ENCODE results near the gene CCDC192.

The CCDC192 gene

DNA sequence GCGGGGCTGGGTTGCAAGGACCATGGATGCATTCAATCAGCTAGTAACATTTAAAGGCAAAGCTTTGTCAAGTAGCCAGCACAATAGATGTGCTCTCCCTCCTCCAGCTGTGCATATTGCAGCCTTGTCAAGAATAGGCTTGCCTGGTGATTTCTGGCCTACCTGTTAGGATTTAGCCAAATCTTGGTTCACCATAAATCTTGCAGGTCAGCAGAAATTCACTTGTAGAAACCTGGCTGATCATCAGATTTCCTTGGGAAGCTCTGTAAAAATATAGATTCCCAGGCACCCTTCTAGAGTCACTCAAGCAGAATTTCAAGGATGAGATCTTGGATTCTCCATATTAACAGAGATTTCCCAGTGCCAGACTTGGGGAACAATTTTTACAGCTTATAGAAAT is 228.2 kb downstream of the CCDC192 start:
- no peak for DNase-seq

DNA sequence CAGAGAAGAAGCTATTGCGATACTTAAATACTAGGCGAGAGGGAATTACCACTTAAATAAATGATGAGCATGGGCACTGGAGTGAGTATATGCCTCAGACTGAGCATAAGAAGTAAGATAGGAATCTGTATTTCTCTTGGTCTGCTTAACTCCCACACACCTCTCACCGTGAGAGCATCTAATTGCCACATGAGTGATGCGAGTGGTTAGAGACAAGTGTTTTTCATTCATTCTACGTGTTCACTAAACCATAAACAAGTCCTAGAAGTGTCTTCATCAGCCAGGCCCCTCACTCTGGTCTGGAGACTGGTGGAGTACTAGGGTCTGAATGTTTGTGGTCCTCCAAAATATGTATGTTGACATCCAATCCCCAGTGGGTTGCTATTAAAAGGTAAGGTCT is 230.2 kb downstream of the CCDC192 start:
- no peak for DNase-seq

DNA sequence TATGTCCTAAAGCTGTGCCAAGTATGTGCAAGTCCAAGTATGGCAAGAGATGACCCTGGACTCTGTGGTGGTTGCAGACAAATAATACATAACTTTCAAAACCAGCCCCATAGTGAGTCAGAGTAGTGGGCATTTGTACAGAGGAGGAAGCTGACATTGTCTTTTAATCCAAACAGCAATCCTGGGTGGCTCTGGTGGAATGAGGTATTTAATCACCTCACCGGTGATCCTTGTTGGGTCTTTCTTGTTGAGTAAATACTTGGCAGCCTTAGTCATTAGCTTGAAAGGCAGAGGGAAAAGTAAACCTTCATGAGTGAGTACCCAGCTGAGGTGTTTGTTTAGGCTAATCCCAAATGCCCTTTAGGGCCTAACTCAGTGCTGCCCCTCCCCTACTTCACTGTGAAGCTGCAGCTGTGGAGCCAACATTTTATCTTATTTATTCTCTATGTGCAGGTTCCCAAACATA is 231.6 kb downstream of the CCDC192 start:
- DNase-seq: no peak

DNA sequence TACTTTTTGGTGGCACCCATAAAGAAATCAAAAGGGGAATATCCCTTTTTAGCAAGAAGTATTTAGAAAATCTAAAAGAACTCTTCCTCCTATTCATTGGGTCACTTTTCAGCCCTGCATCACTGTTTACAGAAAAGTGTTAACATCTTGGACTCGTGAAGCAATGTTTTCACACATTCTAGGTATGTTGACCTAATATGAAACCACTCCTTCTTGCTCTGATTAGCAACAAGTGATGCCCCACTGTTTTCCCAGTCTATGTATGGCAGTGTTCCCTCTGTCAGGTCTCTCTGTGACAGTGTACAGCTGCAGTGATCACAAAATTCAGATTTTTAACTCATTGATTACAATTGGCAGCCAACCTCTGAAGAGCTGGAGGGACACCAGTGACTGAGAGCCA is 232.2 kb downstream of the CCDC192 start:
- DNase-seq: no peak

DNA sequence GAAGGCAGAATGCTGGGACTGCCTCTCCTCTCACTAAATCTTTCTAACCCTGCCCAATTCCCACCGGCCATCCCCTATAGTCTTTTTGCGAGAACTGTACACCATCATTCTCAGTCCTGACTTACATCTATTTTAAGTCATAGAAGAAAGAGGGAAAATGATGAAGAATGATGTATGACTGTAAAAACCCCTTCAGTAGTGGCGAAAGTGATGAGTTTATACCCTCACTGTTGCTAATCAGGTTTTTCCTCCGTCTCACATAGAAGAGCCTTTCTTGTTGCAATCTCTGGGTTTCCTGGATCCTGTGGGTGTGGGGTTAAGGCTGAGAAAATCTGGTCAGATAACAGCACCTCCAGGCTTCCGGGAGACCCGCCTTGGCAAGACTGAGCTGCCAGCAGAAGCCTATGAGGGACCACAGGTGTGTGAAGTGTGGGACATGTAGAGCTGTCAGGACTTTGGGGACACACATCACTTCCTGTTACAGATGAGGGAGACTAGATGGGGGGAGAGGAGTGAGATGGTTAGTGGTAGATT is 233.3 kb downstream of the CCDC192 start:
- DNase-seq: no peak

DNA sequence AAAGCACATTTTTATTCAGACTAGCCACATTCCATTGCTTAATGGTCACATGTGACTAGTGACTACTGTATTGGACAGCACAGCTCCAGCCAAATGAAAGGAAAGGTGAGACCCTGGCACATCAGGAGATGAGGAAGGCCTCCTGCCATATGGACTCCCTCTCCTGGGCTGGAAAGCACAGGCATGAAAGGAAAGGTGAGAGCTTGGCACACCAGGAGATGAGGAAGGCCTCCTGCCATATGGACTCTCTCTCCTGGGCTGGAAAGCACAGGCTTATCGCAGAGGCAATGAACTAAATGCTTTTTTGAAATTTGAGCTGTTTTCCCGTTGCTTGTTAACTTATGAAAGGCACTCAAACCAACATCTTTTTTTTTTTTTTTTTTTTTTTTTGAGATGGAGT is 235.6 kb downstream of the CCDC192 start:
- peak; percentile 45 for DNase-seq

DNA sequence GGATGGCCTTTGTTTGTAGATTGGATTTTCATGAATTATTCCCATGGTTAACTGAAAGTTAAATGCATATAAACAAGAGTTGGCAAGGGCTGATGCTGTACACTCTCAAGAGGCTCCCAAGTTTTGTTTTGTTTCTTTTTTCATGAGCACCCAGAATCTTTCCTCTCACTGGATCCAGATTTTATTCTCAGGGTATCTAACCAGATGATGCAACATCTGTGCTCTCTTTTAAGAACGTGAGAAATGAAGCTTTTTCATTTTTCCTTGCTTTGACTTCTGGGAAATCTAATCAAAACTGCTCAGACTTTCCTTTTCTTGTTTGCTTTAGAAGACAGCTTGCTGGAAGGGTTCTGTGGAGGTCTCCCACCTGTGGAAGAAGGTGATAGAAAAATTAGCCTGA is 237.7 kb downstream of the CCDC192 start:
- no peak for DNase-seq

DNA sequence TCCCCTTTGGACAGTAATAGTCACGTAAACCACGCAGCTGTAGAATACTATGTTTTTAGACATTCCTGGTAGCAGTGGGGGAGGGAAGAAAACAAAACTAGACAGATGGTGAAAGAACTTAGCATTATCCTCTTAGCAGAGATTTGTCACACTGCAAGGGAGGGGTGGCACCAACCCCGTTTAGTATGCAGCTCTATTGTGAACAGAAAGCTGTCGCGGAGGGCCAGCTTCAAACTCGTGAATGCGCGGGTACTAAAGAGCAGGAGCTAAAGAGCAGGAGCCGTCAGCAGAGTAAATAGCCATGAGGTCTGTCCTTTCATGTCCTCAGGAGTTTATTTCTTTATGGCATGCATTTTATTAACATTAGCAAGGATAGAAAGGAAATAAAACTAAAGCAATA is 238.5 kb downstream of the CCDC192 start:
- peak; percentile 59 for DNase-seq

DNA sequence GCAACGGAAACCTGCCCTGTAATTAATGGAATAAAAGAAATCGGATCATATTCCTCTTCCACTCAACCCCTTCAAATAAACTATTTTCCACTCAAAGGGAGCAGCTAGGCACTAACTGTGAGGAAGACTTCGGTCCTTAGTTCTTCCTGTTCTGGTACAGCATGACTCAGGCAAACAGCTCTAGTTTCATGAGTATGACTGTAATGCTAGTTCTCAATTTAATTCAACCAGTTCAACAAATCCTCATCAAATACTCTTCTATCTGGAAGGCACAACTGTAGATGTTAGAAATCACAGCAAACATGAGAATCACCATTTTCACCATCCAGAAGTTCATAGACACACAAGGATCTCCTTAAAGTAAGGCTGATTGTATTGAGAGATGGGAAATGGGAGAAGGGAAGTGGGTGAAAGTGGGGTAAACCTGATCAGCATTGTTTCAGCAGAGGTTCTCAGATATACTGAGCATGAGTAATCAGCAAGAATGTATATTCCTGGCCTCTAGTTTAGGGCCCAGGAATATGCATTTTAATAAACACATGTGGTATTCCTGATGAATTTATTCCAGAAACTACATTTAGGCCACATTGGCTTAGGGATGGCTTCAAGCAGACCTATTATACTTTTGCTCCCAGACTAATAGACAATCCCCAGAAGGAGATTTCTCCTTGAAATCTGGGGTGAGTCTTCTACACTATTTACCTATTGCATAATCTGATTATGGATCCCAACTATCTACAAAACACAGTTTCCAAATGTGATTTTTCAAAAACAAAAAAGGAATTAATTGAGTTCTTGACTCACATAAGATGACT is 239.3 kb downstream of the CCDC192 start:
- no peak for DNase-seq

DNA sequence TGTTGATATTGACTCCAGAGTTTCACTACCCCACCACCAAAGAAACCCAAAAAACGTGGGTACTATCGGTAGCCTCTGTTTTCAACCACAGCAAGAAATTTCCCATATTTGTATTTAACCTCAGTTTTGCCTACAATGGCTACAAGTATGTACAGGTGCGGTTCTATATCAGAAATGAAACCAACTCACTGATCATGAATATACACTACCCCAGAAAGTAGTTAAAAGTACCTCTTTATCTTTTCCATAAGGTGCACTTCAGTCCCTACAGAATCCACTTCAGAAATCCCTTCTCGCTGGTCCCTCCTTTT is 239.8 kb downstream of the CCDC192 start:
- DNase-seq: no peak

DNA sequence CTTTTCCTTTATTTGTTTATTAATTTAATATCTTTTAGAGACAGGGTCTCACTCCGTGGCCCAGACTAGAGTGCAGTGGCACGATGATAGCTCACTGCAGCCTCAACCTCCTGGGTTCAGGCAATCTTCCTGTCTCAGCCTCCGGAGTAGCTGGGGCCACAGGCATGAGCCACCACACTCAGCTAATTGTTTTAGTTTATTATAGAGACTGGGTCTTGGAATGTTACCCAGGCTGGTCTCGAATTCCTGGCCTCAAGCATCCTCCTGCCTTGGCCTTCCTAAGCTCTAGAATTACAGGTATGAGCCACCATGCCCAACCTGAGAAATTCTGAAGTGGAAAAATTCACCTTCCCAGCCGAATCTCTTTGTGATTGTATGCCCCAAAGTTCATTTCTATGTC is 240.9 kb downstream of the CCDC192 start:
- DNase-seq: no peak

DNA sequence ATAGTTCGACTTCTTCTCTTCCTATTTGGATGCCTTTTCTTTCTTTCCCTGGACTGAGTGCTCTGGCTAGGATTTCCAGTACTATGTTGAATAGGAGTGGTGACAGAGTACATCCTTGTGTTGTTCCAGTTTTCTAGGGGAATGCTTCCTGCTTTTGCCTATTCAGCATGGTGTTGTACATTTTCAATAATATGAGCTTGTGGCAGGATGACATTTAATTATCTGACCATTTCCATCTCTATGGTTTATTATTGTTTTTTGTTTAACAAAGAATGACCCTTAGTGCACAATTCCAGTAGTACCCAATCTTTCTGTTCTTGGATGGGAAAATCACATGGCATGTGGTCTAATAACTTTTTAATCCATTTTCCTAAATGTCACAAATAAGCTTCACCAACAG is 244.8 kb downstream of the CCDC192 start:
- DNase-seq: no peak

DNA sequence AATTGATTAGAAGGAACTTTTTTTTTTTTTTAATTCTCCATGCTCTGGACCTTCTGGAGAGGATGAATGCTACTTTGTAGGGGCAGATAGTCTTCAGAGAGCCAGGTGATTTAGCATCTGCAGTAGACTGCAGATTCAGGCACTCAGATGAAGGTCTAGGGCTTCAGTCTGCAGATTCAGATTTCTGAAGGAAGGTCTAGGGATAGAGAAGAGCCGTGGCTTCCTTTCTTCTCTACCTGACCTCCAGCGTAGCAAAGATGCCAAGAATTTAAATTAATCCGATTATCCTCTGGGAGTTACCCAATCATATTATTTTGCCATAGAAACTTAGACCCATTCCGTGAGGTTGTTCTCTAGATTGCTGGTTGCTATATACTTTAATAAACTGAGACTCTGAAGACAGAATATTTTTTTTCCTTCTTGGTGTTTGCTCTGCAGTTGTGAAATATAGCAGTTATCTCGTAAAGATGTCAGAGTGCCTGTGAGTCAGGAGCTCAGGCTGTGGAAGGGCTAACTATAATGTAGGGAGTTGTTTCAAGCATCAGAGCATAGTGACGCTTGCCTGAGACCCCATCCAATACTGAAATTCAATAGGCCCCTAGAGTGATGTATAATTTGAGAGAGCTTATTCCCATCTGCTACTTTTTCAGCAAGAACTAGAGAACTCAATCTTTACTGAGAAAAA is 247.7 kb downstream of the CCDC192 start:
- no peak for DNase-seq

DNA sequence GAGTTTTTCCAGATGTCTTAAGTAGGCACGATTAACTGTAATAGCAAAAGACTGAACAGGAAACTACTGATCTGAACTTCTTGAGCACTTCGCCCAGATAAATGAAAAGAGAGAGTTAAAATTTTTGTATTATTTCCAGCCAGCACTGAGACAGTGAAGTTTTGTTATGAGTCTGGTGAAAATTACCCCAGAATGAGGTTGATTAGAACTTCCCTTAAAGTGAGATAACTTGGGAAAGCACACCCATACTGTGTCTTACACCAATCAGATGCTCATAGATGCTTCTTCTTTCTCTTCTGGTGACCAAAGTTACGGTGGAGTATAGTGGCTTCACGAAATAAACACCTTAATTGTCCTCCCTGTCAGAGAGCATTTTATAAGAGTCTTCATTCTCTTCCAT is 248.6 kb downstream of the CCDC192 start:
- DNase-seq: no peak

DNA sequence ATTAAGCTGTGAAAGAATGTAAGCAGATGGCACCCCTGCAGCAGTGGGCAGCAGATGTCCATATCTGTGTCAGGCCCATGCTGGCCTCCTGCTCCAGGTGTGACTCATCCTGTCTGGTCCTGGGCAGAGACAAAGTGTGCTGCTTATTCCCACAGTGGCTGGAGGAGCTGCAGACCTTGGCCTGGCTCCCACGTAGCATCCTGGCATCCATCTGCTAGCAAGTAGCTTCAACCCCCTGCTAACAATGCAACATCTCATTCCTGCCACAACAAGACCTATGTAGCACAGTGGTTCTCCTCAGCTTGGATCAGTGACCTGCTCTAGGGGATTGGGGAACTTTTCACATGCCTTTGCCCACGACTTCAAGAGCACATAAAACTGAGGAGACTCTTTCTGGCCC is 254.0 kb downstream of the CCDC192 start:
- DNase-seq: peak; percentile 78

DNA sequence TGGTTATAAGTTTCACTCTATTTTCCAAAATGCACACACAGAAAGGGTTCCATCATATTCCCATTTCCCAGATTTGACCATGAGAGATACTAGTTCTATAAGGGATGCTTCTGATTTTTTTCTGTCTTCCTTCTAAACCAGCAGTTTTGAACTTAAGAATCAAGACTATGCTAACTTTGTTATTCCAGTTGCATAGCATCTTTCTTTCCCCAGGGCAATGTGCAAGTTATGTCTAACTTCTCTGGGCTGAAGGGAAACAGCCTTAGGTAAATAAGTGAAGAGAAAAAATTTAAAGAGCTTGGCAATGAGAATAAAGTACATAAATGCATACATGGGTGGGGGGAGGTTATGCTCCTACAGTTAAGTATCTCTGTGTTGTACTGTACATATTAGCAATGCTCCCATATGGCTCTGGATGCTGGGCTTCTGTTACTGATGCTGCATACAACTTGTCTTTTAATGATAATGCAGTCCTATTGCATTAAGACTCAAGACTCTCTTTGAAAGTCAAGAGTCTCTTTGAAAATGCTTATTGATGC is 254.6 kb downstream of the CCDC192 start:
- peak; percentile 64 for DNase-seq

DNA sequence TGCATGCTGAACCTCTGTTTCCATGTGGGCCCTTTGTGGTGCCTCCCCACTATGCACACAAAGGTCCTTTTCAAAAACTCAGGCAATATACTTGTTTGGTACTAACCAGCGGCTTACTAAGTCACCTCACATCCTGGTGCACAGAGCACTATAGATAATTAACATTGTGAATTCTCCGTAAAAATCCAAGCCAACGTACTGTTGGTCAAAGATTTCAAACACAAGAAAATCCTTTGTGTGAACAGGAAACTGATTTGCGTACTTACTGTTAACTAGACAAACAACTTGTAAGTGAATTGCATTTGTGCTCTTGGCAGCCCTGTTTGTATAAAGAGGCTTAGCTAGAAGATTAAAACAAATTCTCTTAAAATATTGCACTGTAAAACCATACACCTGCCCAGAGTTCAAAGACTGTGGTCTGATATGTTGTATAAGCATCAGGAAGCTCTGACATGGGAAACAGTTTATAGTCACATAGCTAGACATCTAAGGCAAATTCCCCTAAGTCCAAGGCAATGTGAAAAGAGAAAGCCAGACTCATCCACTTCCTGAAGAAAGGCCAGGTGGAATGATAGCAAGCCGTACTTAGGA is 255.3 kb downstream of the CCDC192 start:
- peak; percentile 20 for DNase-seq

DNA sequence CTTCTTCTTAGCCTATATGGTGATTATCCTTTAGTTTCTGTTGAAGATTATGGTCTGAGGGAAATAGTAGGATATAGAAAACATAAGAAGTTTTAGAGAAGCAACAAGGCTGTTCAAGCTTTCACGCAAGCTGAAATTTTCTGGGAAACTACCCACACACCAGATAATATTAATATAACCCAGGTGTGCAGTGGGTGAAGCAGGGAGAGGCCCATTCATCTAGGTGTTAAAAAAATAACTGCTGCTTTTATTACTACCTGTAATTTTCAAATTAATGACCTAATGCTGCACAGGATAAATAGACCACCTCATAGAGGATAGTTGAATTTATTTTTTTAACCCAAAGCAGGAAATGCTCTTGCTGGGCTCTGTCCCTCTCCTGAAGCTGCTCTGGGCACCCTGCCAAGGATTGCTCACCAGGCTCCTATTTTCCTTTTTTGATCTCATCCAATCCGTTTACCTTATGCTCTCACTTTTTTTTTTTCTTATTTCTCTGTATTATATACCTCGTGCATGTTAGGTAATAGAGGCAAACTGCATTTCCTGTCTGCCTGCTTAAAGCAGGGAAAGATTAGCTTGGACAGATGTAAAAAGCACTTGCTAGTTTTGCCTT is 256.1 kb downstream of the CCDC192 start:
- peak; percentile 62 for DNase-seq

DNA sequence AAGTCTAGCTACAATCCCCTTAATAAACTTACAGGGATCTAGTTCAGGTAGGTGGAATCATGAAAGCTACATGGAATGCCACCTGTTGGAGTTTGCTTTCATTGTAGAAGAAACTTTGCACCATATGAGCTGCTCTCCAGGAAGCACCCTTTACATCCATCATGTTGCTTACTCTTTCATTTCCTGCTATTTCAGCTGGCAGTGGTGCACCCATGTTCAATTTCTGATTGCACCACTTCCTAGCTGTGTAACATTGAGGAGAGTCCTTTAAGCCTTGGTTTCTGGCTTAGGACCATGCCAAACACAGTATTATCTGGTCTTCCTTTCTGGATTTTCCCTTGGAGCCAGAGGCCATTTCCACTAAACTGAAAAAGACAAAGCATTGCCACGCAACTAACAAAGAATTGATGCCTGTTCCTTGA is 257.1 kb downstream of the CCDC192 start:
- no peak for DNase-seq

DNA sequence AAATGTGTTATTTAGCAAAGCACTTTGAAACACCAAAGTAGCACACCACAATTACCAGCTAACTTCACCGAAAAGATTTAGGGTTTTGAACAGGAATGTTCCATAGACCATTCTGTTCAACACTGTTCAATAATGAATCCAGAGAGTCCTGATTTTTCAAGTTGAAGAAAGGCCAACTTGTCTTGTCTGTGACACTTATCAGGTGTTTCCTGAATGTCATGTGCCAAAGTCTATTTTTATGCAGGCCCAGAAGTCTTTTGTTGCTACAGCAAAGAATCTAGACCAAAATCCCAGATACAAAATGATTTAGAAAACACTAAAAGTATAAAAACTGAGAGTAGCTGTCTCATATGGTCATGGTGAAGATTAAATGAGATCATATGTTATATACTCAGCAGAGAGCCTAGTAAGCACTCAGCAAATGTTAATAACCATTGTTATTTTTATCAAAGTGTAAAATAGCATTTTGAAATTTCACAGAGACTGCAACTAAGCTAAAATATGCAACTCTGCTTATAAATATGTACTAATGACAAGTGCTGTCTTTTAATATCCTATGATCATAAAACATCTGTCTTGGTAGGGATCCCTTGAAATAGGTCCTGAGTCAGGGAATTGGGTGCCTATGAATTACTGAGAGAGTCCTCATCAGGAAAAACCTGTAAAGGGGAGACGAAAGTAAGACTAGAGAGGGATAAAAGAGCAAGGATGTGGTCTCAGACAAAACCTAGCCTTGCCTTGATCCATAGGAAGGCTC is 258.0 kb downstream of the CCDC192 start:
- DNase-seq: no peak

DNA sequence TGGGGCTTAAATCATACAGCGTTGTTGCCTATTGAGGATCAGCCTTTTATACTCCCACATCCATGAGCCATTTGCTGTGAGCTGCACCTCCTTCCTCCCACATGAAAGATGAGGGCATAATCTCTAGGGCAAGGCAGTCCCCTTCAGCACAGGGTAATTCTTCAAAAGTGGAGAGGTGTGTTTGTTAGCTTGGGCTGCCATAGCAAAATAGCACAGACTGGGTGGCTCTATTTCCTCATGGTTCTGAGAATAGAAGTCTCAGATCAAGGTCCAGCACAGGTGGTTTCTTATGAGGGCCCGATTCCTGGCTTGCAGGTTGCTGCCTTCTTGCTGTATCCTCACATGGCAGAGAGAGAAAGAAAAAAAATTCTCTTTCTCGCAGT is 258.6 kb downstream of the CCDC192 start:
- DNase-seq: no peak

DNA sequence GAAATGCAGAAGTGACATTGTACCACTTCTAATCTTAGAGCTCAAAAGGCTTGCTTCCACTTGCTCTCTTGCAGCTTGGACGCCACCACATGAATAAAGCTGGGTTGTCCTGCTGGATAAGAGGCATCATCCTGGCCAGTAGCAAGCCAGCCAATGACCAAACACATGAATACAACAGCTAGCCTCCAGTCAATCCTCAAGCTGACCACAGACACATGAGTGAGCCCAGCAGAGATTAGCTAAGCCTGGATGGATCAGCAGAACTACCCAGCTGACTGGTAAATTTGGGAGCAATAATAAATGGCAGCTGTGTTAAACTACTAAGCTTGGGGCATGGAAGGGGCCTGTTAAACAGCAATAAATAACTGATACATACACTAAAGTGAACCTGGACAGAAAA is 259.3 kb downstream of the CCDC192 start:
- DNase-seq: no peak

DNA sequence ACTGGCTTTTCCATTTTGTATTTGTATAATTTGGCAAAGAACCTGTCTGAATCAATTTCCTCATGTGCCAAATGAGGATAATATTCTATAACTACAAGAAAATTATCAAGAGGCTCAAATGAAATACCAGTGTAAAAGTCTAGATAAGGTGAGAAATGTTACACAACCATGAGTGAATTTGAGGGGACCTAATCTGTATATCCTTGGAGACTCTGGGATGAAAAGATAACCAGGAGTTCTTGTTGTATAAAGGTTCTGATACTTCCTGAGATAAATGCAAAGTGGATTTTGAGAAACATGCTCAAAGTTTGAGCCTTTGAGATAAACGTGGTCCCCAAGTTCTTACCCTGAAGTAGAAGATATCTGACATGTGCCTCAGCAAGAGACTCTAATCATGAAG is 260.0 kb downstream of the CCDC192 start:
- no peak for DNase-seq

Data from NCI-H1694 treated with DMSO at 0.1 percent for 48 hours (cell line).